ENCODE data around the gene TMEM163. TPM values are rescaled to one million over a fixed set of nuclear protein-coding genes. Genes with fewer than 3 reads are reported as not detected.

The TMEM163 gene
- total and polyA plus RNA-seq, 2 of the 13 experiments (the other 11 are each of a cell fraction or from before 2014, with no cell fraction given), result 0.05 TPM; not detected in 1

GRCh38 chr2:134727385-134727784, 8.6 kb upstream of the TMEM163 start:
- intact Hi-C loops (cut with micrococcal nuclease; ENCODE audit: unreplicated experiment) (no loop called here), in situ Hi-C loops (cut with HindIII; ENCODE audit: extremely low pct_ligation_motif_present, low pct_unique_long_range_greater_than_20kb) (no loop called here)
- Histone ChIP-seq H3K27ac (ENCODE audit: extremely low read length, insufficient read depth, low read length) (no peak overlapping the region), H4K20me1 (ENCODE audit: insufficient read depth, low read length) (no peaks in the 10 kb centered on the region), H3K27me3 (ENCODE audit: control insufficient read depth in 1 of 2, insufficient read depth in 2 of 2, low read length in 2 of 2) (peaks cover 0 to 5% of the 10 kb centered on the region in 2 experiments; a peak in 2 of 5 replicates), H3K79me2 (ENCODE audit: insufficient read depth, low read length) (no peaks in the 10 kb centered on the region), H3K4me1 (ENCODE audit: insufficient read depth, low read length) (no peaks in the 10 kb centered on the region), H3K4me2 (ENCODE audit: low read depth, low read length) (no peak overlapping the region), H2AFZ (ENCODE audit: low read length) (no peak overlapping the region), H3K4me3 (replicated peaks in 1 of 3; ENCODE audit: insufficient read depth in 1 of 3, low read depth in 2 of 3, low read length in 3 of 3) (no peak overlapping the region), H3K9ac (ENCODE audit: insufficient read depth, low read depth, low read length) (no peak overlapping the region), H3K36me3 (replicated peaks in 1 of 2; ENCODE audit: control insufficient read depth in 1 of 2, insufficient read depth in 2 of 2, low read length in 2 of 2) (no peaks in the 10 kb centered on the region), H3K9me3 (ENCODE audit: low read length) (no peaks in the 10 kb centered on the region)
- POLR2A ChIA-PET, result no interaction called here
- FAIRE-seq (no peak), ATAC-seq (no peak), DNase-seq (ENCODE audit: low spot score) (no peak)
- TF ChIP-seq SAFB2 (CRISPR knock-in tag; IDR thresholded peaks at IDR 0.05; ENCODE audit: borderline replicate concordance, low read depth) (no peak), TOPORS (CRISPR knock-in tag; IDR thresholded peaks at IDR 0.05) (no peak), ZNF737 (CRISPR knock-in tag; IDR thresholded peaks at IDR 0.05; ENCODE audit: borderline replicate concordance) (no peak), ELK4 (CRISPR knock-in tag; IDR thresholded peaks at IDR 0.05; ENCODE audit: borderline replicate concordance) (no peak), MXD4 (CRISPR knock-in tag; IDR thresholded peaks at IDR 0.05) (no peak), PLRG1 (conservative IDR thresholded peaks at IDR 0.05) (no peak), GFI1 (CRISPR knock-in tag; IDR thresholded peaks at IDR 0.05; ENCODE audit: borderline replicate concordance) (no peak), RELA (CRISPR knock-in tag; IDR thresholded peaks at IDR 0.05) (no peak), SP1 (IDR thresholded peaks at IDR 0.05) (no peak), SP1 (CRISPR knock-in tag; IDR thresholded peaks at IDR 0.05) (no peak), TAF15 (IDR thresholded peaks at IDR 0.05; ENCODE audit: low read depth, low read length, poor library complexity, severe bottlenecking) (no peak), DZIP1 (CRISPR knock-in tag; IDR thresholded peaks at IDR 0.05) (no peak), KDM3A (CRISPR knock-in tag; IDR thresholded peaks at IDR 0.05; ENCODE audit: low read depth) (no peak), TFAP4 (IDR thresholded peaks at IDR 0.05; ENCODE audit: borderline replicate concordance, low read depth) (no peak), ETS1 (CRISPR knock-in tag; IDR thresholded peaks at IDR 0.05) (no peak), CHD2 (IDR thresholded peaks at IDR 0.05; ENCODE audit: low read depth, low read length) (no peak), PRPF4 (IDR thresholded peaks at IDR 0.05; ENCODE audit: low read depth, low read length, poor library complexity, severe bottlenecking) (no peak), ZFX (CRISPR knock-in tag; IDR thresholded peaks at IDR 0.05; ENCODE audit: low read depth) (no peak)
- CTCF ChIA-PET (ENCODE audit: low intra/inter-chr PET ratio, low total read pairs), result no interaction called here
- no TSS peak for BruUV-seq (replicated peaks)
- 62% methylated on average over 4 of the region's 4 CpGs for WGBS (ENCODE audit: low lambda C conversion rate)

All from HepG2 (cell line).